ENCODE results near the gene CD84.

Gene CD84

DNA sequence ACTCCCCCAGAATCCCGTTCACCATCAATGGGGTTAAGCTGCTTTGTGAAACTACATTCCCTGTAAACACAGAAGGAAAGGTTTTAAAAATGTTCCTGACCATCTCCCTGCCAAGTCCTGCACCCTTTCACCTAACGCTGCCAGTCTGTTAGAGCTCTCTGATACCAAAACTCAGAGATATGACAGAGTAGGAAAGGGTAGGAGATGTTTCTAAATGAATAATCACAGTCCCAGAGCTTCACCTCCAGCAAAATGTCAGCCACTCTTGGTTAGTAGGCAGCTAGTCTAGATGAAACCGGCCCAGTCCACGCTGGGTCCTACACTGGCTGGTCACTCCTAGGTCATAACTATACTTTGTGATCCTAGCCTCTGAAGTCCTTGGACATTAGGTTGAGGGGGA is 83.0 kb downstream of the CD84 start:
- TF ChIP-seq JUND (IDR thresholded peaks at IDR 0.05; ENCODE audit: low read depth): no peak
- DNase-seq (ENCODE audit: low read depth in 1 of 2, low spot score in 1 of 2): no peak
- in situ Hi-C loops (cut with HindIII; ENCODE audit: low pct_unique_long_range_greater_than_20kb, low sequenced_read_pairs): no loop called here

DNA sequence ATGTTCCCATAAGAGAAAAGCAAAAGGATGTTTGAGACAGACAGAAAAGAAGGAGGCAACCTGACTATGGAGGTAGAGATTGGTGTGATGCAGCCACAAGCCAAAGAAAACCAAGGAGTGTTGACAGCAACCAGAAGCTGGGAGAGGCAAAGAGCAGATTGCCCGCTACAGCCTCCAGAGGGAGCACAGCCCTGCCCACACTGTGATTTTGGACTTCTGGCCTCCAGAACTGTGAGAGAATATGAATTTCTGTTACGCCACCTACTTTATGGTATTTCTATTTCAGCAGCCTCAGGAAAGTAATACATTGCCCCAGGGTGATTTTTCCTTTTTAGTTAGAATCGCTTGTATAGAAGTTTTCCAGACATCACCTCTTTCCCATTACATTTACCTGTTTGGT is 84.7 kb downstream of the CD84 start:
- peak in 1 of 2 experiments; percentile 24 for DNase-seq (ENCODE audit: low read depth in 1 of 2, low spot score in 1 of 2)
- in situ Hi-C loops (cut with HindIII; ENCODE audit: low pct_unique_long_range_greater_than_20kb, low sequenced_read_pairs): no loop called here
- no peak for TF ChIP-seq JUND (IDR thresholded peaks at IDR 0.05; ENCODE audit: low read depth)

DNA sequence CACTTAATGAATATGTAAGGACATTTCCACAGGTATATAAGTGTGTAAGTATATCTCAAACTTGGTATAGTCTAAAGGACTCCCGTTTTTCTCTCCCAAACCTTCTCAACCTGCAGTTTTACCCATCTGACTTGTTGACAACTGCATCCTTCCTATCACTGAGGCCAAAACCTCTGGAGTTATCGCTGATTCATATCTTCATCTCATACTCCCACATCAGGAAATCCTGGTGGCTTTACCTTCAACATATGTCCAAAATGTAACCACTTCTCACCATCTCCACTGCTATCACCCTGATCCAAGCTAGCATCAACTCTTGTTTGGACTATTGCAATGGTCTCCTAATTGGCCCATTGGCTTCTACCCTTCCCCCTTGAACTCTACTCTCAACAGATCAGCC is 86.7 kb downstream of the CD84 start:
- no peak for TF ChIP-seq JUND (IDR thresholded peaks at IDR 0.05; ENCODE audit: low read depth)
- in situ Hi-C loops (cut with HindIII; ENCODE audit: low pct_unique_long_range_greater_than_20kb, low sequenced_read_pairs): no loop called here
- no peak for DNase-seq (ENCODE audit: low read depth in 1 of 2, low spot score in 1 of 2)

DNA sequence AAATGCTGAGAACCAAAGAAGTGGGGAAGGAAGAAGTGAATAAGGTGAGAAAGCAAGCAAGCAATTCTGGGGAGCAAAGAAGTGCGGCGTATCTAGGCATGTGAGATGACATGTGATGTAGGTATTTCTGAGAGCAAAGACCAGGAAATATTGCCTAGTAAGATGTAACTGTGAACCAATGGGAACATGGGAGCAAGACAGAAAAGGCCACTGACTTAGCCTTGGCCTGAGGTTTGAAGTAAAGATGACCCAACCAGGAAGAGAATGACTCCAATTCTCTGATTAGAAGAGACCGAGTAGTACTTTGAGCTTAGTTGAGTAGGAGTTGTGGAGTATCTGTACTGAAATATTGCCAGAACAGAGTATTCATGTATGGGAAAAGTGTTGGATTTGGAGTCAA is 87.3 kb downstream of the CD84 start:
- no peak for TF ChIP-seq JUND (IDR thresholded peaks at IDR 0.05; ENCODE audit: low read depth)
- in situ Hi-C loops (cut with HindIII; ENCODE audit: low pct_unique_long_range_greater_than_20kb, low sequenced_read_pairs): no loop called here
- DNase-seq (ENCODE audit: low read depth in 1 of 2, low spot score in 1 of 2): no peak

Measured in T47D (cell line).